Adrenal gland (tissue), 5 donors: ENCODE data around the gene CCDC90B.

ENCODE experiments used
- CTCF ChIP-seq, 6 experiments: fragments of 450-650 bp in 4 of 6; fragments of 200-600 bp in 2 of 6; sonication (generic) in 1 of 6; IDR thresholded peaks; 1 replicate in 5 of 6; 2 replicates in 1 of 6; pipeline versions ENCODE4 v1.5.1 to v1.8.0; 2016 to 2021; ENCODE audit warnings: antibody characterized with exemption in 6 of 6, mild to moderate bottlenecking in 2 of 6, moderate library complexity in 1 of 6
- POLR2A ChIP-seq, 2 donors: fragments of 450-650 bp; IDR thresholded peaks; one replicate each; pipeline ENCODE4 v1.6.1; 2017; ENCODE audit warnings: antibody characterized with exemption in 2 of 2, mild to moderate bottlenecking in 2 of 2, moderate library complexity in 1 of 2
- donor health status: DM: no; HTN: no; CAD: no.

GRCh38 chr11:83280256-83280655 lies 5.9 kb downstream of the CCDC90B start:
- no peak for TF ChIP-seq CTCF (IDR thresholded peaks at IDR 0.05)
- TF ChIP-seq POLR2A (IDR thresholded peaks at IDR 0.05), result no peak
